ENCODE measurements around the gene ELF5. TPM values are rescaled to one million over a fixed set of nuclear protein-coding genes. Genes with fewer than 3 reads are reported as not detected.

ELF5 gene
- total and polyA plus RNA-seq, 4 donors: 0.06 to 0.37 (median 0.08) TPM; not detected in 1

DNA sequence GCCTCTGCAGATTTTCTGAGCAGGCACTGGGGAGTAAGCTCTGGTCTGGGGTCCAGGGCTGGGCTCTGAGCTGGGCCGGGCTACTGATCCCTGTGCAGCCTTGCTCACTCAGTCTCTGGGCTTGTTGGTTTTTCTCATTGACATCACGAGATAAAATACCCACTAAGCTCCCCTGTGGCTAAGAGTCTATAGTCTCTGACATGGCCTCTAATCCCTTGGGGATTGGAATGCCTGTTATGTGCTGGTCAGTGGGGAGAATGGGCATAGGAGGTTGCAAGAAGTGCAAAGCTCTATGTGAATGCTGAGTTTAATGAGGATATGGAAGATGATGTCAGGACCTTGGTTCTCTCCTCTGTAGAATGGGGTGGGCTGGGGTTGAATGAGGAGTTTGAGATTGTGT lies 23.3 kb downstream of the ELF5 start:
- Histone ChIP-seq H3K9ac (ENCODE audit: low read depth in 1 of 2, low read length in 2 of 2) (no peak overlapping the region), H3K27ac (ENCODE audit: low read depth in 1 of 2, low read length in 2 of 2) (no peak overlapping the region), H3K27me3 (ENCODE audit: control insufficient read depth in 4 of 4, insufficient read depth in 4 of 4, low read length in 3 of 4) (no peaks in the 10 kb centered on the region), H3K4me1 (ENCODE audit: control insufficient read depth in 4 of 4, insufficient read depth in 4 of 4, low read length in 3 of 4) (peaks cover 0 to 21% (median 14%) of the 10 kb centered on the region in 4 donors), H3K9me3 (ENCODE audit: control insufficient read depth in 4 of 4, low read length in 3 of 4) (no peaks in the 10 kb centered on the region), H3K36me3 (ENCODE audit: control insufficient read depth in 4 of 4, insufficient read depth in 3 of 4, low read depth in 1 of 4, low read length in 3 of 4) (no peaks in the 10 kb centered on the region), H3K4me3 (ENCODE audit: low read depth in 1 of 3, low read length in 3 of 3) (no peak overlapping the region)
- 85% methylated on average over 2 of the region's 2 CpGs for WGBS
- TF ChIP-seq EGR1 (IDR thresholded peaks at IDR 0.05; ENCODE audit: low read depth in 2 of 2) (no peak), RXRA (IDR thresholded peaks at IDR 0.05) (no peak), TAF1 (conservative IDR thresholded peaks at IDR 0.05) (no peak), SP1 (IDR thresholded peaks at IDR 0.05) (no peak), HNF4A (conservative IDR thresholded peaks at IDR 0.05) (no peak), JUND (IDR thresholded peaks at IDR 0.05) (no peak)
- TF ChIP-seq, protein P1, sequence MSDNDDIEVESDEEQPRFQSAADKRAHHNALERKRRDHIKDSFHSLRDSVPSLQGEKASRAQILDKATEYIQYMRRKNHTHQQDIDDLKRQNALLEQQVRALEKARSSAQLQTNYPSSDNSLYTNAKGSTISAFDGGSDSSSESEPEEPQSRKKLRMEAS (IDR thresholded peaks at IDR 0.05): no peak
- no peak for DNase-seq (ENCODE audit: low spot score)

DNA sequence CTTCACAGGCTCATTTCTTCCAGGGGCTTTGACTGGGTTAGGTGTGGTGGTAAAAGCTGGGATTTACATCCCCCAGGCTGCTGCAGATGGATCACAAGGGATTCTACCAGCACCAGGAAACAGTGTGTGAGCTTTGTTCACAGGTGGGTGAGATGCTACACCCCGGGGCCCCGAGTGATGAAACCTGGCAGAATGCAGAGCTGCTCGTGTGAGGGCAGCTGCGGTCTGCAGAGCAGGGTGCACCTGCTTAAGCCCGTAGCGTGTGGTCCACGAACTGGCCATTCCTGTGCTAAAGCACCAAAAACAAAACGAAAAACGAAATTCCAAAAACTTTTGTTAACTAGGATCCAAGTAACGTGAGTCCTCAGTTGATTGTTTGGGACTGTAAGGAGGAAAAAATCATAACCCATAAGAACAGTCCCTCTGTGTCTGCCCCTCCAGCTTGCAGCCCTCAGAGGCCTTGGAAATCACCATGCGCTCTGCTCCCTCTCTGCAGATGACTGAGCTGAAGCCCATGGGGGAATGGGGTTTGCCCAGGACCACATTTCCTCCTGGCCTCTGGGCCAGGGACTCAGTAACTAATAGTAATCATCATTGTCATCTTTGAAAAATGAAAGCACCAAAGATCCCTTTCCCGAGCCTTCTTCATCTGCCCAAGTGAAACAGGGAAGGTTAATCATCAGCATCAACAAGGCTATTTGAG lies 24.6 kb downstream of the ELF5 start:
- Histone ChIP-seq H3K9ac (ENCODE audit: low read depth in 1 of 2, low read length in 2 of 2) (no peak overlapping the region), H3K36me3 (ENCODE audit: control insufficient read depth in 4 of 4, insufficient read depth in 3 of 4, low read depth in 1 of 4, low read length in 3 of 4) (no peaks in the 10 kb centered on the region), H3K27me3 (ENCODE audit: control insufficient read depth in 4 of 4, insufficient read depth in 4 of 4, low read length in 3 of 4) (no peaks in the 10 kb centered on the region), H3K9me3 (ENCODE audit: control insufficient read depth in 4 of 4, low read length in 3 of 4) (no peaks in the 10 kb centered on the region), H3K4me1 (ENCODE audit: control insufficient read depth in 4 of 4, insufficient read depth in 4 of 4, low read length in 3 of 4) (peaks cover 0 to 15% (median 11%) of the 10 kb centered on the region in 4 donors), H3K27ac (ENCODE audit: low read depth in 1 of 2, low read length in 2 of 2) (no peak overlapping the region), H3K4me3 (ENCODE audit: low read depth in 1 of 3, low read length in 3 of 3) (no peak overlapping the region)
- no peak for DNase-seq (ENCODE audit: low spot score)
- no peak for TF ChIP-seq FOXA2 (IDR thresholded peaks at IDR 0.05)
- TF ChIP-seq YY1 (IDR thresholded peaks at IDR 0.05): no peak
- TF ChIP-seq SP1 (IDR thresholded peaks at IDR 0.05): no peak
- TF ChIP-seq HNF4G (IDR thresholded peaks at IDR 0.05): no peak
- no peak for TF ChIP-seq RXRA (IDR thresholded peaks at IDR 0.05)
- no peak for TF ChIP-seq HNF4A (conservative IDR thresholded peaks at IDR 0.05)
- TF ChIP-seq, protein P2, sequence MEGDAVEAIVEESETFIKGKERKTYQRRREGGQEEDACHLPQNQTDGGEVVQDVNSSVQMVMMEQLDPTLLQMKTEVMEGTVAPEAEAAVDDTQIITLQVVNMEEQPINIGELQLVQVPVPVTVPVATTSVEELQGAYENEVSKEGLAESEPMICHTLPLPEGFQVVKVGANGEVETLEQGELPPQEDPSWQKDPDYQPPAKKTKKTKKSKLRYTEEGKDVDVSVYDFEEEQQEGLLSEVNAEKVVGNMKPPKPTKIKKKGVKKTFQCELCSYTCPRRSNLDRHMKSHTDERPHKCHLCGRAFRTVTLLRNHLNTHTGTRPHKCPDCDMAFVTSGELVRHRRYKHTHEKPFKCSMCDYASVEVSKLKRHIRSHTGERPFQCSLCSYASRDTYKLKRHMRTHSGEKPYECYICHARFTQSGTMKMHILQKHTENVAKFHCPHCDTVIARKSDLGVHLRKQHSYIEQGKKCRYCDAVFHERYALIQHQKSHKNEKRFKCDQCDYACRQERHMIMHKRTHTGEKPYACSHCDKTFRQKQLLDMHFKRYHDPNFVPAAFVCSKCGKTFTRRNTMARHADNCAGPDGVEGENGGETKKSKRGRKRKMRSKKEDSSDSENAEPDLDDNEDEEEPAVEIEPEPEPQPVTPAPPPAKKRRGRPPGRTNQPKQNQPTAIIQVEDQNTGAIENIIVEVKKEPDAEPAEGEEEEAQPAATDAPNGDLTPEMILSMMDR (IDR thresholded peaks at IDR 0.05; ENCODE audit: low read depth, low read length, missing input control): no peak
- TF ChIP-seq, protein P3, sequence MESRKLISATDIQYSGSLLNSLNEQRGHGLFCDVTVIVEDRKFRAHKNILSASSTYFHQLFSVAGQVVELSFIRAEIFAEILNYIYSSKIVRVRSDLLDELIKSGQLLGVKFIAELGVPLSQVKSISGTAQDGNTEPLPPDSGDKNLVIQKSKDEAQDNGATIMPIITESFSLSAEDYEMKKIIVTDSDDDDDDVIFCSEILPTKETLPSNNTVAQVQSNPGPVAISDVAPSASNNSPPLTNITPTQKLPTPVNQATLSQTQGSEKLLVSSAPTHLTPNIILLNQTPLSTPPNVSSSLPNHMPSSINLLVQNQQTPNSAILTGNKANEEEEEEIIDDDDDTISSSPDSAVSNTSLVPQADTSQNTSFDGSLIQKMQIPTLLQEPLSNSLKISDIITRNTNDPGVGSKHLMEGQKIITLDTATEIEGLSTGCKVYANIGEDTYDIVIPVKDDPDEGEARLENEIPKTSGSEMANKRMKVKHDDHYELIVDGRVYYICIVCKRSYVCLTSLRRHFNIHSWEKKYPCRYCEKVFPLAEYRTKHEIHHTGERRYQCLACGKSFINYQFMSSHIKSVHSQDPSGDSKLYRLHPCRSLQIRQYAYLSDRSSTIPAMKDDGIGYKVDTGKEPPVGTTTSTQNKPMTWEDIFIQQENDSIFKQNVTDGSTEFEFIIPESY (IDR thresholded peaks at IDR 0.05): no peak
- TF ChIP-seq, protein P4, sequence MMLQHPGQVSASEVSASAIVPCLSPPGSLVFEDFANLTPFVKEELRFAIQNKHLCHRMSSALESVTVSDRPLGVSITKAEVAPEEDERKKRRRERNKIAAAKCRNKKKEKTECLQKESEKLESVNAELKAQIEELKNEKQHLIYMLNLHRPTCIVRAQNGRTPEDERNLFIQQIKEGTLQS (IDR thresholded peaks at IDR 0.05): no peak
- TF ChIP-seq NR2F2 (IDR thresholded peaks at IDR 0.05): no peak
- TF ChIP-seq, protein P5, sequence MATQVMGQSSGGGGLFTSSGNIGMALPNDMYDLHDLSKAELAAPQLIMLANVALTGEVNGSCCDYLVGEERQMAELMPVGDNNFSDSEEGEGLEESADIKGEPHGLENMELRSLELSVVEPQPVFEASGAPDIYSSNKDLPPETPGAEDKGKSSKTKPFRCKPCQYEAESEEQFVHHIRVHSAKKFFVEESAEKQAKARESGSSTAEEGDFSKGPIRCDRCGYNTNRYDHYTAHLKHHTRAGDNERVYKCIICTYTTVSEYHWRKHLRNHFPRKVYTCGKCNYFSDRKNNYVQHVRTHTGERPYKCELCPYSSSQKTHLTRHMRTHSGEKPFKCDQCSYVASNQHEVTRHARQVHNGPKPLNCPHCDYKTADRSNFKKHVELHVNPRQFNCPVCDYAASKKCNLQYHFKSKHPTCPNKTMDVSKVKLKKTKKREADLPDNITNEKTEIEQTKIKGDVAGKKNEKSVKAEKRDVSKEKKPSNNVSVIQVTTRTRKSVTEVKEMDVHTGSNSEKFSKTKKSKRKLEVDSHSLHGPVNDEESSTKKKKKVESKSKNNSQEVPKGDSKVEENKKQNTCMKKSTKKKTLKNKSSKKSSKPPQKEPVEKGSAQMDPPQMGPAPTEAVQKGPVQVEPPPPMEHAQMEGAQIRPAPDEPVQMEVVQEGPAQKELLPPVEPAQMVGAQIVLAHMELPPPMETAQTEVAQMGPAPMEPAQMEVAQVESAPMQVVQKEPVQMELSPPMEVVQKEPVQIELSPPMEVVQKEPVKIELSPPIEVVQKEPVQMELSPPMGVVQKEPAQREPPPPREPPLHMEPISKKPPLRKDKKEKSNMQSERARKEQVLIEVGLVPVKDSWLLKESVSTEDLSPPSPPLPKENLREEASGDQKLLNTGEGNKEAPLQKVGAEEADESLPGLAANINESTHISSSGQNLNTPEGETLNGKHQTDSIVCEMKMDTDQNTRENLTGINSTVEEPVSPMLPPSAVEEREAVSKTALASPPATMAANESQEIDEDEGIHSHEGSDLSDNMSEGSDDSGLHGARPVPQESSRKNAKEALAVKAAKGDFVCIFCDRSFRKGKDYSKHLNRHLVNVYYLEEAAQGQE (IDR thresholded peaks at IDR 0.05): no peak
- TF ChIP-seq, protein P1 (IDR thresholded peaks at IDR 0.05): no peak
- TF ChIP-seq GABPA (IDR thresholded peaks at IDR 0.05 in 1 of 2, conservative IDR thresholded peaks at IDR 0.05 in 1 of 2): no peak
- no peak for TF ChIP-seq EGR1 (IDR thresholded peaks at IDR 0.05; ENCODE audit: low read depth in 2 of 2)
- TF ChIP-seq FOXA1 (IDR thresholded peaks at IDR 0.05): no peak
- TF ChIP-seq JUND (IDR thresholded peaks at IDR 0.05): no peak
- TF ChIP-seq TAF1 (conservative IDR thresholded peaks at IDR 0.05): no peak
- no peak for TF ChIP-seq RAD21 (IDR thresholded peaks at IDR 0.05)
- WGBS: 90% methylated on average over 12 of the region's 12 CpGs
